DOHH2 (cell line): ENCODE data around the gene SCN1A.

Experiments used
- H3F3A ChIP-seq: fragments of 200-600 bp; sonication (generic), shearing (Covaris generic); 2 replicates; pipeline ENCODE4 v1.6.0; 2016; ENCODE audit warnings: antibody characterized with exemption, mild to moderate bottlenecking; ENCODE audit not compliant: control insufficient read depth, insufficient read depth
- H3K27ac ChIP-seq: fragments of 200-600 bp; sonication (generic); 2 replicates; pipeline ENCODE4 v1.5.1; 2014; ENCODE audit warnings: low read depth, mild to moderate bottlenecking, low read length, moderate library complexity
- H3K27me3 ChIP-seq: fragments of 200-600 bp; sonication (generic); 2 replicates; pipeline ENCODE4 v1.6.1; 2014; ENCODE audit warnings: mild to moderate bottlenecking, low read length, mixed read lengths; ENCODE audit not compliant: control insufficient read depth
- H3K36me3 ChIP-seq: fragments of 200-600 bp; sonication (generic); 2 replicates; pipeline ENCODE4 v1.6.1; 2014; ENCODE audit warnings: mild to moderate bottlenecking, low read length, moderate library complexity, mixed read lengths; ENCODE audit not compliant: control insufficient read depth
- H3K4me1 ChIP-seq: fragments of 200-600 bp; sonication (generic); 2 replicates; pipeline ENCODE4 v1.6.1; 2014; ENCODE audit warnings: mild to moderate bottlenecking, low read length, mixed read lengths; ENCODE audit not compliant: control insufficient read depth
- H3K4me2 ChIP-seq: fragments of 200-600 bp; sonication (generic); 2 replicates; pipeline ENCODE4 v1.6.0; 2014; ENCODE audit warnings: mild to moderate bottlenecking, low read length, moderate library complexity
- H3K4me3 ChIP-seq: fragments of 200-600 bp; sonication (generic); 2 replicates; pipeline ENCODE4 v1.5.1; 2014; ENCODE audit warnings: mild to moderate bottlenecking, low read length, mixed read lengths
- H3K79me2 ChIP-seq: fragments of 200-600 bp; sonication (generic); 2 replicates; pipeline ENCODE4 v1.6.1; 2014; ENCODE audit warnings: mild to moderate bottlenecking, low read length, mixed read lengths; ENCODE audit not compliant: control insufficient read depth
- H3K9me2 ChIP-seq: fragments of 200-600 bp; sonication (generic); replicated peaks from 2 replicates; pipeline ENCODE4 v1.6.1; 2014; ENCODE audit warnings: mild to moderate bottlenecking, low read length, mixed read lengths; ENCODE audit not compliant: control insufficient read depth
- H3K9me3 ChIP-seq: fragments of 200-600 bp; sonication (generic); 2 replicates; pipeline ENCODE4 v1.6.1; 2014; ENCODE audit warnings: antibody characterized with exemption, low read length, mixed read lengths; ENCODE audit not compliant: control insufficient read depth, insufficient read depth
- H4K20me1 ChIP-seq: fragments of 200-600 bp; sonication (generic); 2 replicates; pipeline ENCODE4 v1.6.0; 2014; ENCODE audit warnings: low read depth, mild to moderate bottlenecking, antibody characterized with exemption, low read length, moderate library complexity; ENCODE audit not compliant: control insufficient read depth, insufficient read depth
- EZH2phosphoT487 ChIP-seq: fragments of 200-600 bp; sonication (generic); IDR thresholded peaks from 2 replicates; pipeline ENCODE4 v1.6.1; 2017; ENCODE audit warnings: borderline replicate concordance, mild to moderate bottlenecking, antibody characterized with exemption, low read length, moderate library complexity, mixed read lengths
- TF ChIP-seq, protein P1 (sequence below): fragments of 200-600 bp; sonication (generic); IDR thresholded peaks from one replicate; pipeline ENCODE4 v1.5.1; 2014; ENCODE audit warnings: antibody characterized with exemption, mild to moderate bottlenecking, low read depth, low read length; ENCODE audit not compliant: poor library complexity, severe bottlenecking

The SCN1A gene

DNA sequence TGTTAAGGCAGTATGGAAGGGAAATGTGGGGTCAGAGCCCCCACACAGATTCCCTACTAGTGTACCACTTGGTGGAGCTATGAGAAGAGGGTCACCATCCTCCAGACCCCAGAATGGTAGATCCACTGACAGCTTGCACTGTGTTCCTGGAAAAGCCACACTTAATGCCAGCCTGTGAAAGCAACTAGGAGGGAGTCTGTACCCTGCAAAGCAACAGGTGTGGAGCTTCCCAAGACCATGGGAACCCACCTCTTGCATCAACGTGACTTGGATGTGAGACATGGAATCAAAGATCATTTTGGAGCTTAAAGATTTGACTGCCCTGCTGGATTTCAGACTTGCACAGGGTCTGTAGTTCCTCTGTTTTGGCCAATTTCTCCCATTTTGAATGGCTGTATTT, 10.8 kb upstream of the SCN1A start:
- Histone ChIP-seq H3K36me3 (no peaks in the 10 kb centered on the region), H3K9me3 (no peaks in the 10 kb centered on the region), H3K27ac (no peak overlapping the region), H3K4me3 (no peak overlapping the region), H3K4me1 (no peaks in the 10 kb centered on the region), H3K79me2 (no peaks in the 10 kb centered on the region), H3K9me2 (no peaks in the 10 kb centered on the region), H4K20me1 (no peaks in the 10 kb centered on the region), H3F3A (no peaks in the 10 kb centered on the region), H3K27me3 (peaks cover 8% of the 10 kb centered on the region), H3K4me2 (no peak overlapping the region)
- TF ChIP-seq, protein P1, sequence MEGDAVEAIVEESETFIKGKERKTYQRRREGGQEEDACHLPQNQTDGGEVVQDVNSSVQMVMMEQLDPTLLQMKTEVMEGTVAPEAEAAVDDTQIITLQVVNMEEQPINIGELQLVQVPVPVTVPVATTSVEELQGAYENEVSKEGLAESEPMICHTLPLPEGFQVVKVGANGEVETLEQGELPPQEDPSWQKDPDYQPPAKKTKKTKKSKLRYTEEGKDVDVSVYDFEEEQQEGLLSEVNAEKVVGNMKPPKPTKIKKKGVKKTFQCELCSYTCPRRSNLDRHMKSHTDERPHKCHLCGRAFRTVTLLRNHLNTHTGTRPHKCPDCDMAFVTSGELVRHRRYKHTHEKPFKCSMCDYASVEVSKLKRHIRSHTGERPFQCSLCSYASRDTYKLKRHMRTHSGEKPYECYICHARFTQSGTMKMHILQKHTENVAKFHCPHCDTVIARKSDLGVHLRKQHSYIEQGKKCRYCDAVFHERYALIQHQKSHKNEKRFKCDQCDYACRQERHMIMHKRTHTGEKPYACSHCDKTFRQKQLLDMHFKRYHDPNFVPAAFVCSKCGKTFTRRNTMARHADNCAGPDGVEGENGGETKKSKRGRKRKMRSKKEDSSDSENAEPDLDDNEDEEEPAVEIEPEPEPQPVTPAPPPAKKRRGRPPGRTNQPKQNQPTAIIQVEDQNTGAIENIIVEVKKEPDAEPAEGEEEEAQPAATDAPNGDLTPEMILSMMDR, result no peak
- no peak for TF ChIP-seq EZH2phosphoT487

DNA sequence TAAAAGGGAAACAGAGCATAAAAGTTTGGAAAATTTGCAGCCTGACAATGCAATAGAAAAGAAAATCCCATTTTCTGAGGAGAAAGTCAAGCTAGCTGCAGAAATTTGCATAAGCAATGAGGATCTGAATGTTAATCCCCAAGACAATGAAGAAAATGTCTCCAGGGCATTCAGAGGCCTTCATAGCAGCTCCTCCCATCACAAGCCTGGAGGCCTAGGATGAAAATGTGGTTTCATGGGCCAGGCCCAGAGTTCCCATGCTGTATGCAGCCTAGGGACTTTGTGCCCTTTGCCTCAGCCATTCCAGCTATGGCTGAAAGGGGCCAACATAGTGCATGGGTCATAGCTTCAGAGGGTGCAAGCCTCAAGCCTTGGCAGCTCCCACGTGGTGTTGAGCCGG, 10.3 kb upstream of the SCN1A start:
- H3K9me2 ChIP-seq, result no peaks in the 10 kb centered on the region
- TF ChIP-seq, protein P1, result no peak
- H3K79me2 ChIP-seq, result no peaks in the 10 kb centered on the region
- H3K9me3 ChIP-seq, result no peaks in the 10 kb centered on the region
- no peak overlapping the region for H3K4me3 ChIP-seq
- no peaks in the 10 kb centered on the region for H3F3A ChIP-seq
- H3K27ac ChIP-seq, result no peak overlapping the region
- H3K4me2 ChIP-seq, result no peak overlapping the region
- H4K20me1 ChIP-seq, result no peaks in the 10 kb centered on the region
- peaks cover 12% of the 10 kb centered on the region for H3K27me3 ChIP-seq
- H3K36me3 ChIP-seq, result no peaks in the 10 kb centered on the region
- no peaks in the 10 kb centered on the region for H3K4me1 ChIP-seq

DNA sequence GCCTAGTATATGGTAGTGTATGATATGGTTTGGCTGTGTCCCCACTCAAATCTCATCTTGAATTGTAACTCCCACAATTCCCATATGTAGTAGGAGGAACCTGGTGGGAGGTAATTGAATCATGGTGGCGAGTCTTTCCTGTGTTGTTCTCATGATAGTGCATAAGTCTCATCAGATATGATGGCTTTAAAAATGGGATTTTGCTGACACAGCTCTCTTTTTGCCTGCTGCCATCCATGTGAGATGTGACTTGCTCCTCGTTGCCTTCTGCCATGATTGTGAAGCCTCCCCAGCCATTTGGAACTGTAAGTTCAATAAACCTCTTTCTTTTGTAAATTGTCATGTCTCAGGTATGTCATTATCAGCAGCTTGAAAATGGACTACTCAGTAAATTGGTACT, 9.5 kb upstream of the SCN1A start:
- H3K36me3 ChIP-seq, result no peaks in the 10 kb centered on the region
- no peak overlapping the region for H3K4me2 ChIP-seq
- H3K4me3 ChIP-seq, result no peak overlapping the region
- H3K9me3 ChIP-seq, result no peaks in the 10 kb centered on the region
- no peak overlapping the region for H3K27ac ChIP-seq
- H3K9me2 ChIP-seq, result no peaks in the 10 kb centered on the region
- H3K27me3 ChIP-seq, result peaks cover 15% of the 10 kb centered on the region
- no peaks in the 10 kb centered on the region for H3K79me2 ChIP-seq
- no peaks in the 10 kb centered on the region for H3K4me1 ChIP-seq
- no peaks in the 10 kb centered on the region for H3F3A ChIP-seq
- TF ChIP-seq, protein P1, result no peak
- no peak for TF ChIP-seq EZH2phosphoT487
- no peaks in the 10 kb centered on the region for H4K20me1 ChIP-seq

DNA sequence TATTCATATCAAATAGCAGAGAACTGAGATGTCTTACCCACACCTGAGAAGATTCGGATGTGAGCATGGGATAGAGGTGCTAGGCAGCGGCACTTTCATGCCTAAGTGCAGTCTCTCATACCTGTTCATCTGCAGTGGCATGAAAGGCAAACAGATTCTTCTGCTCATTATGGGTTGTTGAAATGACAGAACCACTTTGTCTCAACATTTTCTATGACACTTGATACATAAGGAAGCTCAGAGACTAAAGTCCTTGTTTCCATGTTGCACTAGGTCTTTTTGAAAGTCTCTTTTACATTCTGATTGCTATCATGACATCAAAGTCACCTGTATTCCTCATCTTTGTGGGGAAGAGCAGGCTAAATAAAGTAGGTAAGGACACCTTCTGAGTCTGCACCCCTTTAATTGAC, 8.0 kb upstream of the SCN1A start:
- Histone ChIP-seq H3K36me3 (no peaks in the 10 kb centered on the region), H3K9me2 (no peaks in the 10 kb centered on the region), H3K79me2 (no peaks in the 10 kb centered on the region), H3K27ac (no peak overlapping the region), H4K20me1 (no peaks in the 10 kb centered on the region), H3K4me3 (no peak overlapping the region), H3K4me1 (no peaks in the 10 kb centered on the region), H3K9me3 (no peaks in the 10 kb centered on the region), H3F3A (no peaks in the 10 kb centered on the region), H3K4me2 (no peak overlapping the region), H3K27me3 (peaks cover 21% of the 10 kb centered on the region)
- no peak for TF ChIP-seq EZH2phosphoT487
- TF ChIP-seq, protein P1, result no peak
